NCI-H345 treated with DMSO at 0.1 percent for 48 hours (cell line): ENCODE measurements around the gene PDPR.
"Not testable (repeated sequence)": the region's sequence is repeated elsewhere in the genome, so short reads cannot be mapped to it uniquely, and the experiment has no call there.

Experiments
- DNase-seq: peaks from one replicate; lab custom pipeline; 2025; ENCODE audit not compliant: unreplicated experiment; lab: John Stamatoyannopoulos, UW

Gene PDPR

GRCh38 chr16:70127706-70128105 is 13.6 kb downstream of the PDPR start:
- not testable (repeated sequence) for DNase-seq

DNA sequence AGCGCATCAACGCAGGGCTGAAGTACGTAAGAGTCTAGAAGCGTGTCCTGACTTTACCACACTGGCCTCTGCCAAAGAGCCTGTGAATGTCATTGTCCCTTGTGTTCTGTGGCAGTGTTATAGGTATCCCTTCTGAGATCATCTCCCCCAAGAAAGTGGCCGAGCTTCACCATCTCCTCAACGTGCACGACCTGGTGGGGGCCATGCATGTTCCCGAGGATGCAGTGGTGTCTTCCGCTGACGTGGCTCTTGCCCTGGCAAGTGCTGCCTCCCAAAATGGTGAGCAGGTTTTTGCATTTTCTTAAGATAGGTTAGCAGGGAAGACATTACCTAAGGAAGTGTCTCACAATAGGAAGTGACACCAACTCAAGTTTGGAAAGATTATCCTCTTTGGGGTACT is 14.7 kb downstream of the PDPR start:
- not testable (repeated sequence) for DNase-seq

DNA sequence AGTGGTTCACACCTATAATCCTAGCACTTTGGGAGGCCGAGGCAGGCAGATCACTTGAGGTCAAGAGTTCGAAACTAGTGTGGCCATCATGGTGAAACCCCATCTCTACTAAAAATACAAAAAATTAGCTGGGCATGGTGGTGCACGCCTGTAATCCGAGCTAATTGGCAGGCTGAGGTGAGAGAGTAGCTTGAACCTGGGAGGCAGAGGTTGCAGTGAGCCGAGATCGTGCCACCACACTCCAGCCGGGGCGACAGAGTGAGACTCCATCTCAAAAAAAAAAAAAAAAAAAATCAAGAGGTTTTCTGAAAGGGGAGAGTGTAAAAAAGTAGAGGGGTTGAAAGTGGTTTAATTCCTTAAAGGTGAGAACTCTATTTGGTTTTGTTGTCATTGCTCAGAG is 21.7 kb downstream of the PDPR start:
- not testable (repeated sequence) for DNase-seq

GRCh38 chr16:70136595-70136994 is 22.5 kb downstream of the PDPR start:
- not testable (repeated sequence) for DNase-seq

DNA sequence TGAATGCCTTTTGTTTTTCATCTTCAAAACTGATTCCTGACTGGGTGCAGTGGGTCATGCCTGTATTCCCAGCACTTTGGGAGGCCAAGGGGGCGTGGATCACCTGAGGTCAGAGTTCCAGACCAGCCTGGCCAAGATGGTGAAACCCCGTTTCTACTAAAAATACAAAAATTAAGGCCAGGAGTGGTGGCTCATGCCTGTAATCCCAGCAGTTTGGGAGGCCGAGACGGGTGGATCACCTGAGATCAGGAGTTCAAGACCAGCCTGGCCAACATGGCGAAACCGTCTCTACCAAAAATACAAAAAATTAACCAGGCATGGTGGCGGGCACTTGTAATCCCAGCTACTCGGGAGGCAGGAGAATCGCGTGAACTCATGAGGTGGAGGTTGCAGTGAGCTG is 28.6 kb downstream of the PDPR start:
- not testable (repeated sequence) for DNase-seq

DNA sequence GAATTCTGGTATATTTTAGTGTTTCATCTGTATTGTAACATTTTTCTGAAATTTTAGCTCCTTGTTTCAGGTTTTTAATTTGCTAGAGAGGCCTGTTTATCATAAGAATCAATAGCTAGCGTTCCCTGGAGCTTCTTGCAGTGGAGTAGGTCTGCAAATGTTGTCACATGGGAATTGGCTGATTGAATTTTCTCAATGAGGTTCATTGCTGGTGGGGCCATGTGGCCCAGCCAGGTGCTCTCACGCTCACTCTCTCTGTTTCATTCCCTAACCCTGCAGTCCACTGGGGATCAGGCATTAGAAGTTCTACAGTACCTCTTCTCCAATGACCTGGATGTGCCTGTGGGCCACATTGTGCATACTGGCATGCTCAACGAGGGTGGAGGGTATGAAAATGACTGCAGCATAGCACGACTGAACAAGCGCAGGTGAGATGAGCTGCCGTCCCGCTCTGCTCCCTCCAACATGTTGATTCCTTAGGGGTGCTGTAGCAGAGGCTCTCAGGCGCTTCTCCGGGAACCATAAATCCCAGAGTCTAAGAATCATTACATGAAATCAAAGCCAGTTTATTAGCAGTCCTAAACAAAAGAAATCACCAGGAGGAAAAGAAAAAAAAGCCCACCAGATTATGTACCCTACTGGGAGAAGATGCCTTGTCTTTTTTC is 29.2 kb downstream of the PDPR start:
- DNase-seq = not testable (repeated sequence)

- DNase-seq = not testable (repeated sequence)
Observed at GRCh38 chr16:70147853-70148252, 33.7 kb downstream of the PDPR start.

- not testable (repeated sequence) for DNase-seq
Observed at GRCh38 chr16:70148453-70148852, 34.3 kb downstream of the PDPR start.

DNA sequence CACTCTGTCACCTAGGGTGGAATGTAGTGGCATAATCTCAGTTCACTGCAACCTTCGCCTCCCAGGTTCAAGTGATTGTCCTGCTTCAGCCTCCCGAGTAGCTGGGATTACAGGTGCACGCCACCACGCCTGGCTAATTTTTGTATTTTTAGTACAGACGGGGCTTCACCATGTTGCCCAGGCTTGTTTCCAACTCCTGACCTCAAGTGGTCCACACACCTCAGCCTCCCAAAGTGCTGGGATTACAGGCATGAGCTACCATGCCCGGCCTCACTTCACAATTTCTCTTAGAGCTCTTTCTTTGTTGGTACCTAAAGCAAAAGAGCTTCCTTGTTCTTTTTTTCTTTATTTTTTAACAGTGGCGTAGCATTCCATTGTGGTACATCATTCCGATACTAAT is 35.2 kb downstream of the PDPR start:
- not testable (repeated sequence) for DNase-seq

DNA sequence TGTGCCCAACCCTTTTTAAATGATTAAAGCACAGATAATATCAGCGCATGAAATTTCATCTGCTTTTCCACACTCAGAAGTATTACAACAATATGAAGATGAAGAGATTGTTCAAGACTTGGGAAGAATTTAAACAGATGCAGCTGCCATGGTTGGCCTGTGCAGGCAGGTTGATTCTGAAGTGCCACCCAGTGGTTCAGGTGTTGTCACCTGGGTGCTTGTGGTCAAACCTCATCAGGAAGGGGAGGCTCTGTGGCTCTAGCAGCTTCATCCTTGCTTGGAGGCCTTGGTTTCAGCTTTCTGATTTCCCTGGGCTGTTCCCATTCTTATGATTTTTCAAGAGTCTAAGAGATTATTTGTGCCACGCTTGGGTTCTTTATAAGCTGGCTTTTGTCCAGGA is 37.3 kb downstream of the PDPR start:
- no peak for DNase-seq

- no peak for DNase-seq
Observed at GRCh38 chr16:70151941-70152509, 37.9 kb downstream of the PDPR start.

DNA sequence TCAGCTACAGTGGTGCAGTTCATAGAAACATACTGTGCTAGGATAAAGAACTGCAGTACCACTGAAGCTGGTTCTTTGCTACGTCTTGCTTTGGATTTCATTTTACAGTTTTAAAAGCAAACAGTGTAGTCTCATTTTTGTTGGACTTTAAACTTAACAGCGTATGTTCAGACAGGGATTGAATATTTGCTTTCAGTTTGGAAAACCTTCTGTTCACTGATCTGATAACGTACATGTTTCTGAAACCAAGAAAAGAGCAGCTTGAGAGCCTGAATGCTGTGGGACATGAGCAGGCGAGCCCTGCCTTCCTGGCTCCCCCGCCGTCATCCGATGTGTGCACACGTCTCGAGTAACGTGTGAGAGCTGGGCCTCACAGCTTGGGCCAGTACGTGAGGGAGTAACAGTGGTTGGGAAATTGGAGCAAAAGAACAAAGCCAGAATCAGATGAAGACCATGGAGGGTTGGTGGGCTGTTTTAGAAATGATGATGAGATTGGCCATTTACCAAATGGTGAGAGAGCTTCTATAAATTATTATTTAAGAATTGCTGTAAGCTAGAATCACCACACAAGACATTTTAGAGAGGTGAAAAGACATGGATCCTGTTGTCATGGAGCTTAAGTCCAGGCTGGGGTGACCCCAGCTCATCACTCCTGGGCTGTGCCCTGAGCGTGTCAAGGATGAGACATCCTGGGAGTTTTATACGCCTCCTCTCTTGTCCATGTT is 38.6 kb downstream of the PDPR start:
- no peak for DNase-seq

DNA sequence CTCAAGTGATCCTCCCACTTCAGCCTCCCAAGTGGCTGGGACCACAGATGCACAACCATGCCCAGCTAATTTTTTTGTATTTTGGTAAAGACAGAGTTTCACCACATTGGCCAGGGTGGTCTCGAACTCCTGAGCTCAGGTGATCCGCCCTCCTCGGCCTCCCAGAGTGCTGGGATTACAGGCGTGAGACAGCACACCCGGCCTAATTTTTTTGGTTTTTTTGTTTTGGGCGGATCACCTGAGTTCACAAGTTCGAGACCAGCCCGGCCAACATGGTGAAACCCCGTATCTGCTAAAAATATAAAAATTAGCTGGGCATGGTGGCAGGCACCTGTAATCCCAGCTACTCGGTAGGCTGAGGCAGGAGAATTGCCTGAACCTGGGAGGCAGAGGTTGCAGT is 40.6 kb downstream of the PDPR start:
- DNase-seq = not testable (repeated sequence)

DNA sequence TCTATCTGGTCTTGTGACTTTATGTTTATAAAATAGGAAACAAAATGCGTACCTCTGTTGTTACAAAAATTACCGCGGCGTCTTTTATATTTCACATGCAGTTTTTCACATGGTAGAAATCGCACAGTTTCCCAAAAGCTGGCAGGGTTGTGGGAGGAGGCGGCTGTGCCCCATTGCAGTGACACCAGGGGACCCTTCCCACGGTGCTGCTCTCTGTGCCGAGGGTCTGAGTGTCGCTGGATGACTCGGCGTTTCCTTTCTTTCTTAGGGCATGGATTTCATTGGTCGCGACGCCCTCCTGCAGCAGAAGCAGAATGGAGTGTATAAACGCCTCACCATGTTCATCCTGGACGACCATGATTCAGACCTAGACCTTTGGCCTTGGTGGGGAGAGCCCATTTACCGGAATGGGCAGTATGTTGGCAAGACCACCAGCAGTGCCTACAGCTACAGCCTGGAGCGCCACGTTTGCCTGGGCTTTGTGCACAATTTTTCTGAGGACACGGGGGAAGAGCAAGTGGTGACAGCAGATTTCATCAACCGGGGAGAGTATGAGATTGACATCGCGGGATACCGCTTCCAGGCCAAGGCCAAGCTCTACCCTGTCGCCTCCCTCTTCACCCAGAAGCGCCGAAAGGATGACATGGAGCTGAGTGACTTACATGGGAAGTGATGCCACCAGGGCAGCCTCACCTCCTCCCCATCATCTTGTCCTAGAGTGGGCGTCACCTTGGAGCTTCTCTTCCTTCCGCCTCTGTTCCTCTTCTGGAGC is 42.3 kb downstream of the PDPR start:
- no peak for DNase-seq

GRCh38 chr16:70157105-70157476 is 43.0 kb downstream of the PDPR start:
- DNase-seq = no peak

- no peak for DNase-seq
Observed at GRCh38 chr16:70157477-70158260, 43.5 kb downstream of the PDPR start.

- no peak for DNase-seq
Observed at GRCh38 chr16:70158261-70158939, 44.3 kb downstream of the PDPR start.

DNA sequence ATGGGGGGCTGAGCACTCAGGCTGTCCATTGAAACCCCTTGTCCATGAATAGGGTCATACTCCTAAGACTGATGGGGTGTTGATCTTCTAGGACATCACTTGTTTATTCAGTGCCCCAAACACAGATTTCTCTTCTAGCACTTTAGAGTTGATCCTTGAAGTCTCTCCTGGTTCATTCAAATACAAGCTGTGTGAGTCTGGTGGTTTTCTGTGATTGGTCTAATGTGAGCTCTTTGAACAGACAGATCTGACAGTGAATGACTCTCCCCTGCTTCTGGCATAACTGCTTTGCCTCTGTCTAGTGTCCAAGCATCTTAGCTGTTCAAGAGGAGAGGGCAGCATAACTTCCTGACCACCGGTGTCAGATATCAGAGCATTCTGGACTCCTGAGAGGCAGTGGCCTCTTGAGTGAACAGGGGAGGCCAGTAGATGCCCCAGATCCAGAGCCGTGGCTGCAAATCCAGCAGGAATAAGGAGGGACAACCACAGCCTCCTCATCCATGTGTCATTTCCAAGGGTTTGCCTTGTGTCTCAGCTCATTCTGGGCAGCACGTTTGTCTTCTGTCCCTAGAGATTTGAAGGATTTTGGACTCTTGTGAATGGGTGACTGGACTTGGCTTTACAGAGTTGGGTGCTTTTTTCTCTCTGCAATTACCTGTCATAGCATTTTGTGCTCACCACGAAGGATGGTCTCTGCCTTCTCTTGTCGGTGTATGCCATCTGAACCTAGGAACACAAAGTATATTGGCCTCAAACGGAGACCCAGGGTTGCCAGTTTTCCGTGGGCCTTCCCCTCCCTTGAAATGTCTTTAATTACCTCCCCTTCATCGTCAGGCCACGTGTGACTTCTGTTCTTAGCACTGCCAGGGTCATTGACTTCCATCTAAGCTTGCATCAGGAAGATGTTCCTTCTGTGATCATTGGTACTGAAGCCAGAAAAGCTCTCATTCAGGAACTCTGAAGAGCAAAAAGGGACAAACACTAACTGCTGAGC is 45.5 kb downstream of the PDPR start:
- no peak for DNase-seq

DNA sequence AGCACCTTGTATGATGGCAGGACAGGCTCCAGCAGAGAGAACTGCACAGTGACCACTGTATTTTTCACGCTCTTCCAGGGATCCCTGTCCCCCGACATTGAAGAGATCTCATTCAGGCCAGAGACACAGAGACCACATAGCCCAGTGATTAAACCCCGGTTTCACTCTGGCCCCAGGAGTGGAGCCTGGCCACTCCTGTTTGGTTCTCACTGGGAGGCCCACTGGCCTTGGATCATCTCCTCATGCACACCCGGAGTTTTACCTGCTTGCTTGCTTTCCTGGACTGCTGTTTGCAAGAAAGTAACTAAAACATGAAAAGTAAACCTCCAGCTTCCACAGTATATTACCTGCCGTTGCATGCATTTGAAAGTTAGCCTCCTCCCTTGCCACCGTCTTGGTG is 46.3 kb downstream of the PDPR start:
- no peak for DNase-seq
